SJSA1 (cell line): ENCODE results near the gene GEN1. TPM values are rescaled to one million over a fixed set of nuclear protein-coding genes. Genes with fewer than 3 reads are reported as not detected.
A peak's percentile ranks its signal among the peaks of the same experiment; 100 is the strongest.

ENCODE experiments used
- DNase-seq, 2 experiments: peaks; one replicate each; pipeline ENCODE4 v3.0.0-alpha.2; 2015 to 2020; ENCODE audit warnings: low spot score in 2 of 2, low read depth in 1 of 2
- H3K27ac ChIP-seq: fragments of 250-450 bp; sonication (Bioruptor Pico); 2 replicates; pipeline ENCODE4 v1.5.1; 2020; ENCODE audit warnings: mild to moderate bottlenecking, moderate library complexity
- H3K27me3 ChIP-seq: fragments of 250-450 bp; sonication (Bioruptor Pico); replicated peaks from 2 replicates; pipeline ENCODE4 v1.5.1; 2020; ENCODE audit warnings: mild to moderate bottlenecking, moderate library complexity
- H3K36me3 ChIP-seq: fragments of 250-450 bp; sonication (Bioruptor Pico); 2 replicates; pipeline ENCODE4 v1.5.1; 2020; ENCODE audit warnings: mild to moderate bottlenecking
- H3K4me1 ChIP-seq: fragments of 250-450 bp; sonication (Bioruptor Pico); replicated peaks from 2 replicates; pipeline ENCODE4 v1.6.1; 2021; ENCODE audit warnings: mild to moderate bottlenecking
- H3K4me3 ChIP-seq: fragments of 250-450 bp; sonication (Bioruptor Pico); 2 replicates; pipeline ENCODE4 v1.5.1; 2020; ENCODE audit warnings: mild to moderate bottlenecking
- H3K9me3 ChIP-seq: fragments of 250-450 bp; sonication (Bioruptor Pico); replicated peaks from 2 replicates; pipeline ENCODE4 v1.5.1; 2020; ENCODE audit warnings: mild to moderate bottlenecking
- total RNA-seq: library from RNA; depleted of rRNA; stranded (reverse); fragments of >200 nt; shearing (Covaris generic); gene quantifications from 2 replicates; pipeline ENCODE4 v1.2.3, GENCODE V29; 2014

Gene GEN1
- total RNA-seq, 1 experiment from 2014 or later: 31.1 TPM

GRCh38 chr2:17735864-17736263 is 18.1 kb upstream of the GEN1 start:
- Histone ChIP-seq H3K27me3 (no peaks in the 10 kb centered on the region), H3K4me3 (no peak overlapping the region), H3K4me1 (peaks cover 10% of the 10 kb centered on the region), H3K36me3 (peaks cover 80% of the 10 kb centered on the region), H3K27ac (no peak overlapping the region), H3K9me3 (no peaks in the 10 kb centered on the region)
- no peak for DNase-seq

- Histone ChIP-seq H3K36me3 (peaks cover 76% of the 10 kb centered on the region), H3K27ac (peak overlapping the region; percentile 63), H3K9me3 (no peaks in the 10 kb centered on the region), H3K4me1 (peaks cover 10% of the 10 kb centered on the region), H3K4me3 (no peak overlapping the region), H3K27me3 (no peaks in the 10 kb centered on the region)
- peak in 1 of 2 experiments; percentile 41 for DNase-seq
These were observed 16.9 kb upstream of the GEN1 start for GRCh38 chr2:17736989-17737388.

DNA sequence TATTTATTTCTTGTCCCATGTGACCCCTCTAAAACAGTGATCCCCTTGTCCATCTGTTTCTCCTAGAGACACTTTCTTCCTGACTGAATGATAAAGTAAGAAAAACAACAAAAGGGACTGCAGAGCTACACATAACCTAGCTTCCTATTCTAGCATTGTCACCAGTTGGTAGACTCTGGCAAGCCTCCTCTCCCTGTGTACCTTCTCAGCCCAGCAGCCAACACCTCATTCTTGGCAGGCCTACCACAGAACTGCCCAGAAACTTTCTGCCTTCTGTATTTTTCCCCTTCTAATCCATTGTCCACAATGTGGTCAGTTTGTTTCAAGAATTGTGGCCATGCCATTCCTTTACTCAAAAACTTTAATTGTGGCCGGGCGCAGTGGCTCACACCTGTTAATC is 13.7 kb upstream of the GEN1 start:
- Histone ChIP-seq H3K27ac (no peak overlapping the region), H3K36me3 (peaks cover 84% of the 10 kb centered on the region), H3K4me1 (peaks cover 10% of the 10 kb centered on the region), H3K27me3 (no peaks in the 10 kb centered on the region), H3K4me3 (no peak overlapping the region), H3K9me3 (no peaks in the 10 kb centered on the region)
- DNase-seq: no peak

- Histone ChIP-seq H3K4me3 (no peak overlapping the region), H3K27ac (no peak overlapping the region), H3K9me3 (0 out of 2 replicates have a peak, but pooled peaks cover 2% of the 10 kb centered on the region), H3K27me3 (no peaks in the 10 kb centered on the region), H3K4me1 (peaks cover 8% of the 10 kb centered on the region), H3K36me3 (peaks cover 31% of the 10 kb centered on the region)
- no peak for DNase-seq
These were observed 6.1 kb upstream of the GEN1 start for GRCh38 chr2:17747684-17748452.

- H3K27ac ChIP-seq: no peak overlapping the region
- H3K4me1 ChIP-seq: peaks cover 8% of the 10 kb centered on the region
- 0 out of 2 replicates have a peak, but pooled peaks cover 2% of the 10 kb centered on the region for H3K9me3 ChIP-seq
These were observed 5.2 kb upstream of the GEN1 start for GRCh38 chr2:17748745-17749144.

GRCh38 chr2:17749753-17750438 is 4.0 kb upstream of the GEN1 start:
- H3K4me3 ChIP-seq: no peak overlapping the region
- H3K4me1 ChIP-seq: peaks cover 8% of the 10 kb centered on the region
- 0 out of 2 replicates have a peak, but pooled peaks cover 2% of the 10 kb centered on the region for H3K9me3 ChIP-seq
- H3K36me3 ChIP-seq: peaks cover 17% of the 10 kb centered on the region
- no peak overlapping the region for H3K27ac ChIP-seq
- no peak for DNase-seq
- H3K27me3 ChIP-seq: no peaks in the 10 kb centered on the region

More at GRCh38 chr2:17748745-17749144, 5.2 kb upstream of the GEN1 start:
- Histone ChIP-seq H3K36me3 (peaks cover 29% of the 10 kb centered on the region), H3K4me3 (no peak overlapping the region), H3K27me3 (no peaks in the 10 kb centered on the region)
- DNase-seq: no peak

- DNase-seq: no peak
- Histone ChIP-seq H3K36me3 (peaks cover 12% of the 10 kb centered on the region), H3K9me3 (0 out of 2 replicates have a peak, but pooled peaks cover 2% of the 10 kb centered on the region), H3K4me1 (peaks cover 21% of the 10 kb centered on the region), H3K4me3 (peak overlapping the region; percentile 96), H3K27ac (no peak overlapping the region), H3K27me3 (no peaks in the 10 kb centered on the region)
These were observed 1.7 kb upstream of the GEN1 start for GRCh38 chr2:17752246-17752645.

- Histone ChIP-seq H3K4me3 (peak overlapping the region; percentile 96), H3K27me3 (no peaks in the 10 kb centered on the region), H3K36me3 (peaks cover 7% of the 10 kb centered on the region), H3K9me3 (no peaks in the 10 kb centered on the region), H3K27ac (peak overlapping the region; percentile 97), H3K4me1 (peaks cover 19% of the 10 kb centered on the region)
- DNase-seq: peak; percentile 60 to 88
These were observed 791 bp upstream of the GEN1 start for GRCh38 chr2:17752892-17753802.

DNA sequence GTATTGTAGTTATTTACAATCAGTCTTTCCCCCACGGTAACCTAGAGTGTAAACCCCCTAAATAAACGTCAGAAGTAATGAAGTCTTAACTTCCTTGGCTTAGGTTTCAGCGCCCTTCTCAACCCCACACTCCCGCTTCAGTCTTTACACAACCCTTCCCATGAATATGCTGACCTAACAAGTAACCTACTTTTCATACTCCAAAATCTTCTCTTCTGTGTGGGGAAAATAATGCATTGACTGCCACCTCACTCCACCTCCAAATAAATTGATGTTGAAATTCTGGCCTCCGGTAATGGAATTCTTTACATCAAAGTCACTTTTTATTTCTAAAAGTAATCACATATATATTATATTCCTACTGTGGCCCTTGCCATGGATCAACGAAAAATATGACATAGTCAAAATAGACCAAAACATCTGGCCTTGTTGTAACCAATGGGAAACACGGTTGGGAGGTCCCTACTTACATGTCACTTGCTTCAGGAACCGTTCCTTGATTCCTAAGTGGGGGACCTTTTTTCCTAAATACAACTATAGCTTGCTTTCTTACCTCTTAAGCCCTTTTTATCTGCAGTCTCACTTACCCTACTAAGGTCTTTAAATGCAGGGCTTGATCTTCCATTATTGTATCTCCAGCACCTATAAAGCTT is 961 bp downstream of the GEN1 start:
- H3K9me3 ChIP-seq: no peaks in the 10 kb centered on the region
- peak overlapping the region; percentile 97 for H3K27ac ChIP-seq
- H3K36me3 ChIP-seq: peaks cover 4% of the 10 kb centered on the region
- H3K4me3 ChIP-seq: peak overlapping the region; percentile 96
- DNase-seq: peak in 1 of 2 experiments; percentile 21
- no peaks in the 10 kb centered on the region for H3K27me3 ChIP-seq
- peaks cover 18% of the 10 kb centered on the region for H3K4me1 ChIP-seq

GRCh38 chr2:17756668-17757067 is 2.7 kb downstream of the GEN1 start:
- Histone ChIP-seq H3K27me3 (no peaks in the 10 kb centered on the region), H3K9me3 (no peaks in the 10 kb centered on the region), H3K27ac (0 out of 2 replicates have a peak overlapping the region, but pooled peaks have one; percentile 15), H3K4me1 (peaks cover 18% of the 10 kb centered on the region), H3K36me3 (peaks cover 13% of the 10 kb centered on the region), H3K4me3 (no peak overlapping the region)
- DNase-seq: no peak

DNA sequence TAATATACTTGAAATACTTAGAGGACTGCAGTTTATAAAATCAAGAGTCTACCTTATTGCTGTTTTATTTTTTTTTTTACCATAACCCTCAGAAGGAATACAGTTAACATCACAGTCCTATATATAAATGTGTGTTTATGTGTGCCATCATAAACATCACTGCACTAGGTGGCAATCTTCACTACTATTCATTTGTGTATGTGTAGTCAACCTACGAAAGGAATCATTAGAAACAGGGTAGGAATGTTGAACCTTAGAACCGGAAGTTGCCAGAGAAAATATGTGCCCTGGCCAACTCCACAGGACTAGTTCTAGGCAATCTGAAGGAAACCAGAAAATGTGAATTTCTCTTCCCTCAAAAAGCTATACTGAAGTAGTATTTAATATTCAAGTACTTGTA is 3.4 kb downstream of the GEN1 start:
- peak in 1 of 2 experiments; percentile 27 for DNase-seq
- no peaks in the 10 kb centered on the region for H3K9me3 ChIP-seq
- peaks cover 16% of the 10 kb centered on the region for H3K36me3 ChIP-seq

DNA sequence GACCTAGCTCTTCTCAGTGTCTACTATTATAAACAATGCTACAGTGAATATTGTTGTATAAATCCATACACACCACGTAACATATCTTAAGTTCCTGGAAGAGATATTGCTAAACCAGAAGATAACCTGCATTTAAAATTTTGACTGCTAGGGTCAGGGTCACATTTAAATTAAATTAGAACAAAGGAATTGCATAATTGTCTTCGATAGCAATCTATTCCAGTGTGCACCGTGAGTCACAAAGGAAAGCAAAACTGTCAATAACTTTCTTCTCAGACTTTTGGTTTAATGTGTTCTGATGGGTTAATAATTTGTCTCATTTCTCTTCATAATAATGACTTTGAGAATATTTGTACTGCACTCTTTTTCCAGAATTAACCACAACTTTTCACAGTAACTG is 4.2 kb downstream of the GEN1 start:
- no peak overlapping the region for H3K4me3 ChIP-seq

More for the DNA sequence above, 3.4 kb downstream of the GEN1 start:
- peaks cover 18% of the 10 kb centered on the region for H3K4me1 ChIP-seq
- peak overlapping the region; percentile 15; the same call in 1 of the 2 replicates for H3K27ac ChIP-seq
- H3K4me3 ChIP-seq: no peak overlapping the region
- no peaks in the 10 kb centered on the region for H3K27me3 ChIP-seq

DNA sequence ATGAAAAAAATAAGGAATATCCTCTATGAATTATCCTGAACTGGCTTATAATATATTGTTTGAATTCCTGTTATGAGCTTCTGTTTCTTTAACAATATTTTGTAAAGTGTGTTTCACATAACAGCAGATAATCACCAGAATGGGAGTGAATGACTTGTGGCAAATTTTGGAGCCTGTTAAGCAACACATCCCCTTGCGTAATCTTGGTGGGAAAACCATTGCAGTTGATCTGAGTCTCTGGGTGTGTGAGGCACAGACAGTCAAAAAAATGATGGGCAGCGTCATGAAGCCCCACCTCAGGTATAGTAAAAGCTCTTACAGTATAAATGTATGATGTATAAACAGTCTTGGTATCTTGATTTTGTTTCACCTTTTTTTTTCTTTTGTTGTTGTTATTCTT is 5.9 kb downstream of the GEN1 start:
- Histone ChIP-seq H3K4me1 (peaks cover 18% of the 10 kb centered on the region), H3K27me3 (no peaks in the 10 kb centered on the region), H3K9me3 (no peaks in the 10 kb centered on the region), H3K4me3 (no peak overlapping the region), H3K27ac (no peak overlapping the region), H3K36me3 (peaks cover 34% of the 10 kb centered on the region)
- DNase-seq: no peak

More for the DNA sequence above, 4.2 kb downstream of the GEN1 start:
- no peaks in the 10 kb centered on the region for H3K9me3 ChIP-seq
- peaks cover 24% of the 10 kb centered on the region for H3K36me3 ChIP-seq
- no peak for DNase-seq
- no peak overlapping the region for H3K27ac ChIP-seq
- H3K4me1 ChIP-seq: peaks cover 18% of the 10 kb centered on the region
- no peaks in the 10 kb centered on the region for H3K27me3 ChIP-seq
